PC-9 (cell line): ENCODE measurements around the gene LIPM.

Source experiments
- CTCF ChIP-seq: fragments of 200-600 bp; sonication (generic); conservative IDR thresholded peaks from 2 replicates; pipeline ENCODE4 v1.6.1; 2017; ENCODE audit warnings: mixed run types, antibody characterized with exemption, mild to moderate bottlenecking, moderate library complexity
- EZH2 ChIP-seq: fragments of 200-600 bp; sonication (generic); IDR thresholded peaks from 2 replicates; pipeline ENCODE4 v1.8.0; 2017; ENCODE audit warnings: antibody characterized with exemption, low read depth

GRCh38 chr10:88794731-88795130 is 7.8 kb upstream of the LIPM start:
- TF ChIP-seq CTCF (no peak), EZH2 (no peak)
